Measurements from ENCODE around the gene SLC2A11.
"Not testable (repeated sequence)": the region's sequence is repeated elsewhere in the genome, so short reads cannot be mapped to it uniquely, and the experiment has no call there.

The SLC2A11 gene

DNA sequence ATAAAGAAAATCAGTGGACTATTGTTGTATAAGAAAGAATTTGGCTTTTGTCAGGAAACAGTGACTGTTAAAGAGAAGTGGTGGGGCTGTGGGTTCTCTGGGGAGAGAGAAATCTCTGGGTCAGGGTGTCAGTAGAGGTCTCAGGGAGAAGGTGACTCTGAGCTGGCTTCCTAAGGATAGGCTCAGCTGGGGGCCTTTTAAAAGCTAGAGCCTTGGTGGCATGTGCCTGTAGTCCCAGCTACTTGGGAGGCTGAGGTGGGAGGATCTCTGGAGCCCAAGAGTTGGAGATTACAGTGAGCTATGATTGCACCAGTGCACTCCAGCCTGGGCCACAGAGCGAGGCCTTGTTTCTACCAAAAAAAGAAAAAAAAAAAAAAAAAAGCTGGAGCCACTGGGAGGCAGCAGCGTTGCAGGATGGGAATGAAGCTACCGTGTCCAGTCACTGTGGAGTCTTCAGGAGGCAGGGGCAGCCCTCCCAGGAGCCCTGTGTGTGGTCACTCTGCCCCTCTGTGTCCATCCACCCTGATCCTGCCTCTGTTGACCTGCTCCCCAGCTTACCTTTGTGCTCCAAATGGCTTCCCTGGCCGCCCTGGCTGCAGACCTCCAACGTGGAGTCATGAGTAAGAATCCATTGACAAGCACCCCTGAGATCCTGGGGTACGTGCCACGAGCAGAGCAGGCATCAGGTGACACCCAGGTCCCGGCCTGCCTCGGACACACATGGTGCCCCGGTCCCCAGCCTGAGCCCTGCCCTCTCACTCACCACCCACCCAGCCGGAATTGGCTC is 31.1 kb downstream of the SLC2A11 start:
- no peak for DNase-seq (ENCODE audit: low read depth in 1 of 2, low spot score in 1 of 2)

DNA sequence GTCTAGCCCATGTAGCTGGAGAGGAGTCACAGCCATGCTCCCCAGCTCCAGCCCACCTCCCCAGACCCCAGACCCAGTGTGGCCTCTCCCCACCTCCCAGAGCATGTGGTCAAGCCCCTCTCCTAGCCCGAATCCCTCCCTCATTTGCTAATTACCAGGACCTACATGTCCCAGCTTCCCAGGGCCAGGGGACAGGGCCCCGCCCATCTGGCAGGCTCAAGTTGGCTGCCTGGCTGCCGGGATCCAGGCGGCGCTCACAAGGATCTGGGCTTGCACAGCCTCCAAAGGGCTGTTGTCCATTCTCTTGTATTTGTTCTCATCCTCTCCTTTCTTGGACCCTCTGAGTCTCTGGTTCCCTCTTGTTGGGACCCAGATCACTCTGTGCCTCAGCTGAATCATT is 31.9 kb downstream of the SLC2A11 start:
- no peak for DNase-seq (ENCODE audit: low read depth in 1 of 2, low spot score in 1 of 2)

DNA sequence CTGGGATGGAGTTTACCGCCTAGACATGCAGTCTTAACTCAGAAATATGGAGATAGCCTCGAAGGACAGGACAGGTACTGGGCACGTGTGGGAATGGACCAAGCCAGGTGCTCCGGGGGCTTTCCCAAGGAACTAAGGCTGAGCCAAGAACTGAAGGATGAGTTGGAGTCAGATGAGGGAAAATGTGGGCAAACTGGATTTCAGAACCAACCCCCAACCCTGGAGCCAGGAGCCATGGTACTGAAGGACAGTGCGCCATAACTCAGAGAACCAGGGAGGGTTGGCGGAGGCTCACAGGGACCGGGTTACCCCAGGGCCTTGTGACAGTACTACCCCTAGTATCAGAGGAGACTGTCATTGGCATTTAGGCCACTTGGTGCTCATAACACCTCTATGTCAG is 34.1 kb downstream of the SLC2A11 start:
- DNase-seq (ENCODE audit: low read depth in 1 of 2, low spot score in 1 of 2): no peak

DNA sequence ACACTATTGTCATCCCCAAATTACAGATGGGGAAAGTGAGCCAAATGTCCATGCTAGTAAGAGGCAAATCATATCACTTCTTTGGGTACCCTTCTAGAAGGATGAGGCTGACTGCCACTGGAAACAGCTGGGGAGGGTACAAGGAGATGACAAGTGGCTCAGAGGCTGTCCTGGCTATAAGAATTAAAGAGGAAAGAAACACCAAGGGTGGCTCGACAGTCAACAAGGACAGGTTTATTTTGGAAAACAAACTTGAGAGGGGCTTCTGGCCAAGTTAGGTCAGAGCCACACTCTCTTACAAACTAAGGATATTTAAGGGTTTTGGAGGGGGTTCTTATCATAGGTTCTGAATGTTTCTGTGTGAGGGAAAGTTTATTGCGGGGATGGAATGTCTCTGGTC is 34.5 kb downstream of the SLC2A11 start:
- no peak for DNase-seq (ENCODE audit: low read depth in 1 of 2, low spot score in 1 of 2)

DNA sequence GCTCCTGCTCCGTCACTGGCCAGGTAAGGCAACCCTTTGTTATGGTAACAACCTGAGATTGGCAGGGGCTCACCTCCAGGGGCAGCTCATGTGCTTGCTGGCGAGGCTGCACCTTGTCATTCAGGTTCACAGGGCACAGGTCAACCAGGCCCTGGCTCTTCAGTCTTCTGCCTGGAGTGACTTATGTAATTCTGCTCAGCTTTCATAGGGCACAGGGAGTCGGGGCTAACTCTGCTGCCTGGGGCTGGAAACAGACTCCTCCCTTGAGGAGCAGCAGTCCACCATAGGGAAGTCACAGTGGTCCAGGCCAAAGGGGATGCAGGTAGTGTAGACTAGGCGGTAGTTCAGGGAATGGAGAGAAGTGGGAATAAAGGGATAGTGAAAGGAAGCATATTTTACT is 35.0 kb downstream of the SLC2A11 start:
- no peak for DNase-seq (ENCODE audit: low read depth in 1 of 2, low spot score in 1 of 2)

DNA sequence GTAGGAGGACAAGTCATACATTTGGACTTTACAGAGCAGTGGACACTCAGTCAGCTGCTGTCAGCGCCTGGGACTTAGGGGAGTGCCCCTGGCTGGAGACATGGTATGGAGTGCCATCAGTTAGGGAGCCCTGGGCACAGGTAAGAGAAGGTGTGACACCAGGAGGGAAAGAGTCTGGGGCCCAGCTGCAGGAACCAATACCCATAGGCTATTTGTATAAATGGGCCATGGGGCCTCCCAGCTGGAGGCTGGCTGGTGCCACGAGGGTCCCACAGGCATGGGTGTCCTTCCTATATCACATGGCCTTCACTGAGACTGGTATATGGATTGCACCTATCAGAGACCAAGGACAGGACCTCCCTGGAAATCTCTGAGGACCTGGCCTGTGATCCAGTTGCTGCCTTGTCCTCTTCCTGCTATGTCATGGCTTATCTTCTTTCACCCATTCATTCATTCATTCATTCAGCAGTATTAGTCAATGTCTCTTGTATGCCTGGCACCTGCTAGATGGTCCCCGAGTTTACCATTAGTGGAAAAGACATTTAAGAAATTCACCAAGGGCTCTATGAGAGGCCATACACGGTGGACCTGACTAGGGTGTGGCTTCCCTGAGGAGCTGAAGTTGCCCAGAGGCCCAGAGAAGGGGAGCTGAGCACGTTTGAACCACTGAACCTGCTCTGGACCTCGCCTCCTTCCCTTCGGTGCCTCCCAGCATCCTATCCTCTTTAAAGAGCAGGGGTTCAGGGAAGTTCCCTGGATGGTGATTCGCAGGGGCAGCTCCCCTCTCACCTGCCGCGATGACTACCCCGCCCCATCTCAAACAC is 35.7 kb downstream of the SLC2A11 start:
- DNase-seq (ENCODE audit: low read depth in 1 of 2, low spot score in 1 of 2): no peak

DNA sequence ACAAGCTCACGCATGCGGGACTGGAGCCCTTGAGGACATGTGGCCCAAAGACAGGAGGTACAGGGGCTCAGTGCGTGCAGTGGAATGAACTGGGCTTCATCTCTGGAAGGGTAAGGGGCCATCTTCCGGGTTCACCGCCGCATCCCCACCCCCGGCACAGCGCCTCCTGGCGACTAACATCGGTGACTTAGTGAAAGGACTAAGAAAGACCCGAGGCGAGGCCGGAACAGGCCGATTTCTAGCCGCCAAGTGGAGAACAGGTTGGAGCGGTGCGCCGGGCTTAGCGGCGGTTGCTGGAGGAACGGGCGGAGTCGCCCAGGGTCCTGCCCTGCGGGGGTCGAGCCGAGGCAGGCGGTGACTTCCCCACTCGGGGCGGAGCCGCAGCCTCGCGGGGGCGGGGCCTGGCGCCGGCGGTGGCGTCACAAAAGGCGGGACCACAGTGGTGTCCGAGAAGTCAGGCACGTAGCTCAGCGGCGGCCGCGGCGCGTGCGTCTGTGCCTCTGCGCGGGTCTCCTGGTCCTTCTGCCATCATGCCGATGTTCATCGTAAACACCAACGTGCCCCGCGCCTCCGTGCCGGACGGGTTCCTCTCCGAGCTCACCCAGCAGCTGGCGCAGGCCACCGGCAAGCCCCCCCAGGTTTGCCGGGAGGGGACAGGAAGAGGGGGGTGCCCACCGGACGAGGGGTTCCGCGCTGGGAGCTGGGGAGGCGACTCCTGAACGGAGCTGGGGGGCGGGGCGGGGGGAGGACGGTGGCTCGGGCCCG is 36.5 kb downstream of the SLC2A11 start, which contains the start of gene MIF:
TSS of gene MIF (plus strand) at position 439 of the 765 bp plus-strand sequence. CDS start at position 531, 92 bp downstream.
- DNase-seq (ENCODE audit: low read depth in 1 of 2, low spot score in 1 of 2): peak; percentile 92 to 97

DNA sequence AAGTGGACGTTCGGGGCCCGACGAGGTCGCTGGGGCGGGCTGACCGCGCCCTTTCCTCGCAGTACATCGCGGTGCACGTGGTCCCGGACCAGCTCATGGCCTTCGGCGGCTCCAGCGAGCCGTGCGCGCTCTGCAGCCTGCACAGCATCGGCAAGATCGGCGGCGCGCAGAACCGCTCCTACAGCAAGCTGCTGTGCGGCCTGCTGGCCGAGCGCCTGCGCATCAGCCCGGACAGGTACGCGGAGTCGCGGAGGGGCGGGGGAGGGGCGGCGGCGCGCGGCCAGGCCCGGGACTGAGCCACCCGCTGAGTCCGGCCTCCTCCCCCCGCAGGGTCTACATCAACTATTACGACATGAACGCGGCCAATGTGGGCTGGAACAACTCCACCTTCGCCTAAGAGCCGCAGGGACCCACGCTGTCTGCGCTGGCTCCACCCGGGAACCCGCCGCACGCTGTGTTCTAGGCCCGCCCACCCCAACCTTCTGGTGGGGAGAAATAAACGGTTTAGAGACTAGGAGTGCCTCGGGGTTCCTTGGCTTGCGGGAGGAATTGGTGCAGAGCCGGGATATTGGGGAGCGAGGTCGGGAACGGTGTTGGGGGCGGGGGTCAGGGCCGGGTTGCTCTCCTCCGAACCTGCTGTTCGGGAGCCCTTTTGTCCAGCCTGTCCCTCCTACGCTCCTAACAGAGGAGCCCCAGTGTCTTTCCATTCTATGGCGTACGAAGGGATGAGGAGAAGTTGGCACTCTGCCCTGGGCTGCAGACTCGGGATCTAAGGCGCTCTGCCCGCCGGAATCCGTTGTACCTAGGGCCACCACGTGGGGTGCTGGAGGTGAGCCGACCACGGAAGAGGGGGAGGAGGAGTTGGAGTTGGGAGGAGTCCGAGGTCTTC is 37.3 kb downstream of the SLC2A11 start:
- DNase-seq (ENCODE audit: low read depth in 1 of 2, low spot score in 1 of 2): peak; percentile 24 to 49

DNA sequence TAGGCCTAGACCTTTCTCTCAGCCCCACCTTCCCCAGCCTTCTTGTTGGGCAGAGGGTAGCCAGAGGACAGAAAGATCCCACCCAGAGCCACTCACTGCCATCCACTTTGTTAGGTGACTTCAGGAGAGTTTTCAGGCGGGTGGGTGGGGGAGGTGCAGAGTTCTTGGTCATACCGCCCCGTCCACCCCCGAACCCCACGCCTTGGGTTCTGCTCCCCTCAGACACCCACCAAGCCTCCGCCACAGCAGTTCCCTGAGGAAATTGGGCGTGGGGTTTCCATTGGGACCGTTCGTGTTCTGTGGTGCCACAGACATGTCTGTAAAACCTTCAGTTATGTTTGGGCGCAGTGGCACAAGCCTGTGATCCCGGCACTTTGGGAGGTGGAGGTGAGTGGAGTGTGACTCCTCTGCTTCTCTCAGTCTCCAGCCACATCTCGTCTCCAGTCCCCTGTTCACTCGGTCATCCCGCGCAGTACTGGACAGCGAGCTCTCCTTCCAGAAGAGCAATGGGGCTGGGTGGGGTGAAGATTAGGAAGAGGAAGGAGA is 38.0 kb downstream of the SLC2A11 start:
- no peak for DNase-seq (ENCODE audit: low read depth in 1 of 2, low spot score in 1 of 2)

DNA sequence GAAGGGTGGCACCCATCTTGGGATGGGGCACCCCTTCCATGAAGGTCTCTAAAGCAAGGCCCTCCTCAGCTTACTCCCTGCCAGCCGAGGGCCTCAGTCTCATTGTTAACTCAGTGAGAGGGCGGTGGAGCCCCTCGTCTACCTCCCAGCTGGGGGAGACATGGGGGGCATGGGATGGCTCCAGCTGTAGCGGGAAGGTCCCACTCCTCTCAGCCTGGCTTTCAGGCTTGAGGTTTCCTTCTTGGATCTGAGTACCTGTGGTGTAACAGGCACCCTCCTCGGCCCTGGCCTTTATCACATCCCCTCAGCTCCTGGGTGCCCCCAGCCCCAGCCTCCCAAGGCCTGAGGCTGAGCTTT is 38.5 kb downstream of the SLC2A11 start:
- DNase-seq (ENCODE audit: low read depth in 1 of 2, low spot score in 1 of 2): no peak

DNA sequence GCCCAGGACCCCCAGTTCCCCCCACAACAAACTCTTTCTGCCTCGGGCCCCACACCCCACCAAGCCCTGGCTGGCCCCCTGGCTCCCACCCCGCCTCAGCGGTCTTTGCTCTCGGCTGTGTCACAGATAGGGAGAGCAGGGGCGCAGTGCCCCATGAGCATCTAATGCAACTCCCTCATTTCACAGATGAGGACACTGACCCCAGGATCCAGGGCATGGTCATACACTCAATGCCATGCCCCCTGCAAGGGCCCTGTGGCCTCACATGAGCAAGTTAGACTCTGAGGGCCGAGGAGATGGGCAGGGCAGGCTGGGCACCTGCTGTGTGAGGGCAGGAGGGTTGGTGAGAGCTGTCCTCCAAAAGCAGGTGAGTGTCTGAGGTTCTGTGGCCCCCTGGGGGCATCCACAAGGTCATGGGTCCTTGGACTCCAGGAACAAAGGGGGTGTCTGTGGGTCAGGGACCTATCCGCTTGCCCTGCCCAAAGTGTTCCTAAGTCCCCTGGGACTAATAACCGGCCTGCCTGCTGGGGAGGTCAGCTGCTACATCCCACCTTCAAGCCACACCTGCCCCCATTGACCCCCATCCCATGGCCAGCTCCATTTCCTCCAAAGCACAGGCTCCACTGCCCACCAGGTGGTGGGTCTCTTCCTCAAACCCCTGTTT is 39.0 kb downstream of the SLC2A11 start:
- no peak for DNase-seq (ENCODE audit: low read depth in 1 of 2, low spot score in 1 of 2)

DNA sequence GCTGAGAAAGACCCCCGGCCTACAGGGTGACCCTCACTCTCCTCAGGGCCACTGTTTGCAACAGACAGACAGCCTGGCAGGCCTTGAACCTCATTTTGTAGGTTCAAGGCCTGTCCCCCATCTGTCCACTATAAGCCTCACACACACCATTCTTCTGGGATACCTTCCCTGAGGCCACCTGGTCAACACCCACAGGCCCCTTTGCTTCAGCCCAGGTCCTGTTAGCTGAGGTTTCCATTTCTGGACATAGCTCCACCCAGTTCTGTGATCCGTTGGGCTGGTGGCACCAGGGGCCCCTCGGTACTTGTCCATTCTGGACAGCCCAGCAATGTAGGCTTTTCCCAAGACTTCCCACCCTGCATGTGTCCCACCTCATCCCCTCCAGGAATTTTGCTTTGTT is 39.6 kb downstream of the SLC2A11 start:
- no peak for DNase-seq (ENCODE audit: low read depth in 1 of 2, low spot score in 1 of 2)

DNA sequence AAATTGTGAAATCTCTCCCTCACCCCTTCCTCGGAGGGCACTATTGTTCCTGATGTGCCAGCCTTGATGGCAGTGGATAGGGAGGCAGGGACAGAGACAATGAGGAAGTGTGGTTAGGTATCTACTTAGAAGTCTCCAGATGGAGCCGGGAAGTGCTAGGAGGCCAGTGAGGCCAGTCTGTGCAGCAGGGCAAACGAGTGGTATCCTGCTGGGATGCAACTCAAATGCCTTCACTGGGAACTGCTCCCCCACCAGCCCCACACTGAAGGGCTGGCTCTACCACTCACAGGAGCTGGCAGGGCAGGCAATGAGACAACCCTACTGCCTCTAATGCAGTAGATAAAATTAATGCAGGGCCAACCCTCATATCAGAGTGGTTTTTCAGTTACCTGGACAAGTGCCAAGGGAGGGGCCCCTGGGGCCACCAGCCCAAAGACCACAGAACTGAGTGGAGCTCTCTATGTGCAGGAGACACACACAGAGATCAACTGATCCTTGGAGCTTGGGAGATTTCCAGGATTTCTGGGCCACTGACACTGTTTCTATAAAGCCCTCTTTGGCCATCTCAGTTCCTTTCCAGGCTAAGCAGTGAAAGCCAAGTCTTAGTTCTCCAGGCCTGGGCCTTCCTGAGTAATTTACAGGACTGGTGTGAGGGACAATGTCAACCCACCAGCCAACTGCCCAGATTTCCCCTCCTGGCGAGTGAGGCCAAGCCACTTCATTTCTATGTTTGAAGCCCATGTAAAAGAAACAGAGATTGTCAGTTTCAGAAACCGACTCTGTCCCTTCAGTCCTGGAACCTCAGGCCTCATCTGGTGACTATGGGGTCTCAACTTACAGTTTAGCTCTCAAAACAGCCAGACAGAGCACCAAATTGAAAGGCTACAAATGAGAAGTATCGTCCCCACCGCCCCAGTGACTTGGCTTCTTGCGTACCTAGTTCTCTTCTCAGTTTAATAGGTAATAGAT is 40.6 kb downstream of the SLC2A11 start:
- DNase-seq (ENCODE audit: low read depth in 1 of 2, low spot score in 1 of 2): no peak

DNA sequence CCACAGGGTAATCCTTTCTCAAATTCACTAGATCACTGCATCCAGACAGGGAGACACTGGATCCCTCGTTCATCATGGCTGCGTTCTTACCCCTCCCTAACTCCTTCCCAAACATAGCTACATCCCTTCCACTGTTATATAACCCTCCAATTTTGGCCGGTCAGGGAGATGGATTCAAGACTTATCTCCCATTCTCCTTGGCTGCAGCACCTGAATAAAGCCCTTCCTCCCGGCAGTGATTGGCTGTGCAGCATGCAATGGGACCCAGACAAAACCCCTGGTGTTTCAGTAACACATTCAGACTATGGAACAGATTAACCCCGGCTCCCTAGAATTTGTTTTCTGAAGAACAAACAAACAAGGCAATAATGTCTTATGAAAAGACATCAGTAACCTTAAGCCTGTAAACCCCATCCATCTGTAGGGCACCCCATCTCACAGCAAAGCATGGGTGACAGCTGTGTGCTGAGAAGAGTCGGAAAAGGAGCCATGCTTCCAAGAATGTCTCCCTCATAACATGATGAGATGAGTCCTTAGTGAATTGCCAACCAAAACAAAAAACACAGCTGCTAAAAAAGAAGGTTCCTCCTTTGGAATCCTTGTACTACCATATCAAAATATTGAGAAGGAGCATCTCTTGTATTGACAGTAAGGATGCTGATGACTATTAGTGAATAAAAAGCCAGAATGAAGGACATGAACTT is 41.5 kb downstream of the SLC2A11 start:
- no peak for DNase-seq (ENCODE audit: low read depth in 1 of 2, low spot score in 1 of 2)

DNA sequence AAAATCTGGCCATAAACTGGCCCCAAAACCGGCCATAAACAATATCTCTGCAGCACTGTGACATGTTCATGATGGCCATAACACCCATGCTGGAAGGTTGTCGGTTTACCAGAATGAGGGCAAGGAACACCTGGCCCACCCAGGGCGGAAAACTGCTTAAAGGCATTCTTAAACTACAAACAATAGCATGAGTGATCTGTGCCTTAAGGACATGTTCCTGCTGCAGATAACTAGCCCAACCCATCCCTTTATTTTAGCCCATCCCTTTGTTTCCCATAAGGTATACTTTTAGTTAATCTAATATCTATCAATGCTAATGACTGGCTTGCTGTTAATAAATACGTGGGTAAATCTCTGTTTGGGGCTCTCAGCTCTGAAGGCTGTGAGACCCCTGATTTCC is 42.6 kb downstream of the SLC2A11 start:
- DNase-seq (ENCODE audit: low read depth in 1 of 2, low spot score in 1 of 2): not testable (repeated sequence)

DNA sequence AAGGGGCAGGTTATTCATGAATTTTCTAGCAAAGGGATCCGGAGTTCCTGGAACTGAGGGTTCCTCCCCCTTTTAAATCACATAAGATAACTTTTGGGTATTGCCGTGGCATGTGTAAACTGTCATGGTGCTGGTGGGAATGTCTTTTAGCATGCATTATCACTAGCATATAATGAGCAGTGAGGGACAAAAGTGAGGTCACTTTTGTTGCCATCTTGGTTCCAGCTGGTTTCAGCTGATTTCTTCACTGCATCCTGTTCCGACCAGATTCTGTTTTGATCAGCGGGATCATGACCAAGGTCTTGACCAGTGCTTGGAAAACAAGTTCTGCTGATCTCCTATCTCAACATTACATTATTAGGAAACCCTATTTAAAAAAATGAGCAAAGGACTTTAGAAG is 43.9 kb downstream of the SLC2A11 start:
- no peak for DNase-seq (ENCODE audit: low read depth in 1 of 2, low spot score in 1 of 2)

DNA sequence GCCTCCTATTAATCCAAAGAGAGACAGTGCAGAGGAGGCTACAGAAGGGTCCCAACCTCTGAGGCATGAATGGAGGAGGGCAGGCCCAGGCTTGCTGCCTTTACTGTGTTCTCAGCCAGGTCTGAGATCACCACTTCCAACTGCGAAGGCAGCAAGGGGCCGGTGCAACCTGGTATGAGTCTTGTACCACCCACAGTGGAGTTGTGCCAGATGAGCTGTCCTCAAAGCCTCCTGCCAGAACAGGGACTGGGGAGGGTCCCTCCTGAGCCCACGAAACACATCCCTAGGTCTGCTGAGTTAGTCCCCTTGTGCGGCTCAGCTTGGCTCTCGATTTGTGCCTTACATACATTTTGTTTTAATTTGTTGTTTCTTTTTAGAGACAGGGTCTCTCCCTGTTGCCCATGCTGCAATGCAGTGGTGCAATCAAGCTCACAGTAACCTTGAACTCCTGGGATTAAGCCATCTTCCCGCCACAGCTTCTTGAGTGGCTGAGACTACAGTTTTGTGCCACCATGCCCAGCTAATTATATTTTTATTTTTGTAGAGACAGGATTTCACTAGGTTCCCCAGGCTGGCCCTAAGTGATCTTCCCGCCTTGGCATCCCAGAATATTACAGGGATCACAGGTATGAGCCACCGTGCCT is 45.8 kb downstream of the SLC2A11 start:
- DNase-seq (ENCODE audit: low read depth in 1 of 2, low spot score in 1 of 2): no peak

Data from stimulated activated CD4-positive, alpha-beta T cell treated with anti-CD3 and anti-CD28 coated beads, Interleukin-15, amount 100 ng/mL, for 1 hour (primary cell).